HG03469 (cell line): Measurements from ENCODE around the gene PAK6.

Experiments used
- ATAC-seq: cut with Tn5 transposase; IDR thresholded peaks from one replicate; pipeline ENCODE4 v1.9.1; 2021; ENCODE audit warnings: mild to moderate bottlenecking, moderate library complexity, moderate number of reproducible peaks; ENCODE audit not compliant: unreplicated experiment

Gene PAK6

GRCh38 chr15:40241269-40242212 lies 2.7 kb downstream of the PAK6 start:
- ATAC-seq, result no peak

GRCh38 chr15:40242213-40242599 lies 3.3 kb downstream of the PAK6 start:
- ATAC-seq, result no peak

- no peak for ATAC-seq
Measured at GRCh38 chr15:40242601-40243000, 3.7 kb downstream of the PAK6 start.

GRCh38 chr15:40243126-40243810 lies 4.4 kb downstream of the PAK6 start:
- ATAC-seq, result no peak

GRCh38 chr15:40244961-40245523 lies 6.2 kb downstream of the PAK6 start:
- no peak for ATAC-seq

GRCh38 chr15:40245666-40246450 lies 7.0 kb downstream of the PAK6 start:
- ATAC-seq, result no peak

- ATAC-seq, result no peak
Measured at GRCh38 chr15:40246496-40247280, 7.8 kb downstream of the PAK6 start.

GRCh38 chr15:40247406-40247971 lies 8.6 kb downstream of the PAK6 start:
- no peak for ATAC-seq

GRCh38 chr15:40248006-40248783 lies 9.3 kb downstream of the PAK6 start:
- ATAC-seq, result no peak

- ATAC-seq, result no peak
Measured at GRCh38 chr15:40249477-40250303, 10.8 kb downstream of the PAK6 start.

- no peak for ATAC-seq
Measured at GRCh38 chr15:40250304-40250656, 11.4 kb downstream of the PAK6 start.

- no peak for ATAC-seq
Measured at GRCh38 chr15:40250771-40251483, 12.1 kb downstream of the PAK6 start.

GRCh38 chr15:40251486-40252140 lies 12.8 kb downstream of the PAK6 start:
- no peak for ATAC-seq

GRCh38 chr15:40252141-40252437 lies 13.2 kb downstream of the PAK6 start:
- ATAC-seq, result no peak

GRCh38 chr15:40252438-40253166 lies 13.7 kb downstream of the PAK6 start:
- no peak for ATAC-seq

- no peak for ATAC-seq
Measured at GRCh38 chr15:40253167-40253790, 14.4 kb downstream of the PAK6 start.
